Suprapubic skin (tissue), 3 donors: ENCODE results near the gene SHC3.

Source experiments
- CTCF ChIP-seq, 2 donors: fragments of 200-600 bp in 1 of 2; fragments of 450-650 bp in 1 of 2; sonication (generic) in 1 of 2; IDR thresholded peaks; one replicate each; pipeline ENCODE4 v1.5.1; 2016 to 2019; ENCODE audit warnings: antibody characterized with exemption in 2 of 2, mild to moderate bottlenecking in 1 of 2, moderate library complexity in 1 of 2
- POLR2A ChIP-seq, 2 donors: fragments of 450-650 bp; IDR thresholded peaks; one replicate each; pipeline ENCODE4 v1.6.1; 2017; ENCODE audit warnings: antibody characterized with exemption in 2 of 2, mild to moderate bottlenecking in 2 of 2, moderate library complexity in 2 of 2

- TF ChIP-seq CTCF (IDR thresholded peaks at IDR 0.05), result no peak
- no peak for TF ChIP-seq POLR2A (IDR thresholded peaks at IDR 0.05)
Measured at GRCh38 chr9:88980740-88981203, 197.8 kb downstream of the SHC3 start.
